B cell (primary cell): ENCODE measurements around the gene KRR1.

Source experiments
- CTCF ChIP-seq: fragments of 200-600 bp; IDR thresholded peaks from one replicate; pipeline ENCODE4 v1.8.0; 2022; ENCODE audit warnings: antibody characterized with exemption, mild to moderate bottlenecking
- EZH2 ChIP-seq: IDR thresholded peaks from 2 replicates; pipeline ENCODE4 v1.6.1; 2012; ENCODE audit warnings: borderline replicate concordance, low read depth, mild to moderate bottlenecking, moderate library complexity, low read length; ENCODE audit not compliant: insufficient read depth, poor library complexity, severe bottlenecking

GRCh38 chr12:75526655-75527511 lies 15.5 kb upstream of the KRR1 start:
- peak; percentile 82 for TF ChIP-seq CTCF
- no peak for TF ChIP-seq EZH2
